WTC11 (cell line): ENCODE measurements around the gene NCKAP5. TPM values are rescaled to one million over a fixed set of nuclear protein-coding genes. Genes with fewer than 3 reads are reported as not detected.

Experiments used
- ATAC-seq: fragments of 200-7000 bp; cut with Tn5 transposase; 2 replicates; pipeline ENCODE4 v1.10.0; 2021; ENCODE audit warnings: mild to moderate bottlenecking, moderate library complexity
- CTCF ChIA-PET: fragments of 300-600 bp; sonication (Branson Sonifier 250); formaldehyde crosslinking; loops from one replicate; lab custom pipeline; 2021; ENCODE audit warnings: antibody characterized with exemption; lab: Charles Lee
- POLR2A ChIA-PET: fragments of 350-600 bp; sonication (Branson Sonifier 250); formaldehyde crosslinking; loops from one replicate; lab custom pipeline; 2021; ENCODE audit warnings: antibody characterized with exemption; lab: Charles Lee
- DNase-seq: peaks from one replicate; pipeline ENCODE4 v3.0.0; 2021; ENCODE audit warnings: low spot score
- H3K27ac Mint-ChIP-seq: 2 replicates; pipeline ENCODE4 v1.8.0; 2021; ENCODE audit warnings: mixed read lengths
- H3K27me3 Mint-ChIP-seq: 2 replicates; pipeline ENCODE4 v1.8.0; 2021; ENCODE audit warnings: low read depth, mild to moderate bottlenecking, moderate library complexity, mixed read lengths
- H3K36me3 Mint-ChIP-seq: 2 replicates; pipeline ENCODE4 v1.8.0; 2021; ENCODE audit warnings: mixed read lengths
- H3K4me1 Mint-ChIP-seq: 2 replicates; pipeline ENCODE4 v1.8.0; 2022; ENCODE audit warnings: mixed read lengths
- H3K4me3 Mint-ChIP-seq: 2 replicates; pipeline ENCODE4 v1.8.0; 2021; ENCODE audit warnings: mild to moderate bottlenecking, moderate library complexity, mixed read lengths
- H3K9me3 Mint-ChIP-seq: 2 replicates; pipeline ENCODE4 v1.8.0; 2021; ENCODE audit warnings: mixed read lengths
- CBFB ChIP-seq: sonication (generic); formaldehyde crosslinking; IDR thresholded peaks from 2 replicates; pipeline ENCODE4 v1.8.1; 2022; ENCODE audit warnings: mild to moderate bottlenecking, low read depth, missing genetic modification reagents
- CREM ChIP-seq: sonication (generic); formaldehyde crosslinking; IDR thresholded peaks from 2 replicates; pipeline ENCODE4 v1.8.1; 2022; ENCODE audit warnings: mild to moderate bottlenecking, missing genetic modification reagents, moderate library complexity
- EMX1 ChIP-seq: fragments of 250-450 bp; sonication (Bioruptor Pico); IDR thresholded peaks from 2 replicates; pipeline ENCODE4 v1.8.0; 2021; ENCODE audit warnings: mild to moderate bottlenecking
- FOXP1 ChIP-seq: sonication (generic); formaldehyde crosslinking; IDR thresholded peaks from 2 replicates; pipeline ENCODE4 v1.8.0; 2022; ENCODE audit warnings: missing genetic modification reagents, mild to moderate bottlenecking, moderate library complexity, borderline replicate concordance
- HMGA2 ChIP-seq: fragments of 250-450 bp; sonication (Bioruptor Pico); IDR thresholded peaks from 2 replicates; pipeline ENCODE4 v1.4.0; 2021; ENCODE audit warnings: mild to moderate bottlenecking, moderate library complexity
- NFATC4 ChIP-seq: fragments of 250-450 bp; sonication (Bioruptor Pico); IDR thresholded peaks from 2 replicates; pipeline ENCODE4 v1.9.0; 2021; ENCODE audit warnings: mild to moderate bottlenecking
- NR1H2 ChIP-seq: sonication (generic); formaldehyde crosslinking; IDR thresholded peaks from 2 replicates; pipeline ENCODE4 v1.9.0; 2021; ENCODE audit warnings: mild to moderate bottlenecking, moderate library complexity, missing genetic modification reagents
- OVOL2 ChIP-seq: fragments of 250-450 bp; sonication (Bioruptor Pico); IDR thresholded peaks from 2 replicates; pipeline ENCODE4 v1.9.0; 2021; ENCODE audit warnings: mild to moderate bottlenecking, borderline replicate concordance
- PREB ChIP-seq: sonication (generic); formaldehyde crosslinking; IDR thresholded peaks from 2 replicates; pipeline ENCODE4 v1.8.1; 2022; ENCODE audit warnings: mild to moderate bottlenecking, missing genetic modification reagents, moderate library complexity, borderline replicate concordance
- PRRX2 ChIP-seq: fragments of 250-450 bp; sonication (Bioruptor Pico); IDR thresholded peaks from 2 replicates; pipeline ENCODE4 v1.8.0; 2021; ENCODE audit warnings: mild to moderate bottlenecking
- RORB ChIP-seq: fragments of 250-450 bp; sonication (Bioruptor Pico); IDR thresholded peaks from 2 replicates; pipeline ENCODE4 v1.9.0; 2021; ENCODE audit warnings: mild to moderate bottlenecking
- TEAD1 ChIP-seq: sonication (generic); formaldehyde crosslinking; IDR thresholded peaks from 2 replicates; pipeline ENCODE4 v1.8.0; 2022; ENCODE audit warnings: mild to moderate bottlenecking, missing genetic modification reagents
- TEAD4 ChIP-seq: sonication (generic); formaldehyde crosslinking; IDR thresholded peaks from 2 replicates; pipeline ENCODE4 v1.8.0; 2022; ENCODE audit warnings: mild to moderate bottlenecking, missing genetic modification reagents
- TP53 ChIP-seq: sonication (generic); formaldehyde crosslinking; IDR thresholded peaks from 2 replicates; pipeline ENCODE4 v1.8.1; 2023; ENCODE audit warnings: mild to moderate bottlenecking, missing genetic modification reagents
- ZBTB21 ChIP-seq: sonication (generic); formaldehyde crosslinking; IDR thresholded peaks from 2 replicates; pipeline ENCODE4 v1.8.1; 2023; ENCODE audit warnings: mild to moderate bottlenecking, missing genetic modification reagents, borderline replicate concordance
- ZNF138 ChIP-seq: sonication (generic); formaldehyde crosslinking; conservative IDR thresholded peaks from 2 replicates; pipeline ENCODE4 v1.8.1; 2022; ENCODE audit warnings: mild to moderate bottlenecking, moderate library complexity, missing genetic modification reagents
- ZNF317 ChIP-seq: sonication (generic); formaldehyde crosslinking; IDR thresholded peaks from 2 replicates; pipeline ENCODE4 v1.8.1; 2023; ENCODE audit warnings: low read depth, mild to moderate bottlenecking, moderate library complexity, missing genetic modification reagents, borderline replicate concordance
- ZNF396 ChIP-seq: fragments of 250-450 bp; sonication (Bioruptor Pico); IDR thresholded peaks from 2 replicates; pipeline ENCODE4 v1.8.0; 2021; ENCODE audit warnings: mild to moderate bottlenecking, moderate library complexity, borderline replicate concordance
- ZNF671 ChIP-seq: fragments of 250-450 bp; sonication (Bioruptor Pico); IDR thresholded peaks from 2 replicates; pipeline ENCODE4 v1.8.0; 2021; ENCODE audit warnings: mild to moderate bottlenecking
- total RNA-seq: library from RNA; stranded (reverse); gene quantifications from 3 replicates; pipeline ENCODE4 v1.2.3, GENCODE V29; 2021
- TF ChIP-seq, protein P1 (sequence below): fragments of 250-450 bp; sonication (Bioruptor Pico); IDR thresholded peaks from 2 replicates; pipeline ENCODE4 v1.9.0; 2021; ENCODE audit warnings: moderate library complexity, mild to moderate bottlenecking, inconsistent platforms, borderline replicate concordance
- TF ChIP-seq, protein P2 (sequence below): sonication (generic); formaldehyde crosslinking; IDR thresholded peaks from 2 replicates; pipeline ENCODE4 v1.8.1; 2023; ENCODE audit warnings: mild to moderate bottlenecking, moderate library complexity, missing genetic modification reagents
- TF ChIP-seq, protein P3 (sequence below): sonication (generic); formaldehyde crosslinking; IDR thresholded peaks from 2 replicates; pipeline ENCODE4 v1.8.0; 2022; ENCODE audit warnings: missing genetic modification reagents
- TF ChIP-seq, protein P4 (sequence below): sonication (generic); formaldehyde crosslinking; IDR thresholded peaks from 2 replicates; pipeline ENCODE4 v1.8.1; 2022; ENCODE audit warnings: low read depth, mild to moderate bottlenecking, moderate library complexity, missing genetic modification reagents, borderline replicate concordance
- TF ChIP-seq, protein P5 (sequence below): fragments of 250-450 bp; sonication (Bioruptor Pico); conservative IDR thresholded peaks from 2 replicates; pipeline ENCODE4 v1.9.0; 2021; ENCODE audit warnings: mild to moderate bottlenecking

NCKAP5 gene
- total RNA-seq, 1 experiment from 2014 or later = 0.55 TPM

- no peaks in the 10 kb centered on the region for H3K36me3 Mint-ChIP-seq
- CTCF ChIA-PET = no interaction called here
- no peaks in the 10 kb centered on the region for H3K4me1 Mint-ChIP-seq
- POLR2A ChIA-PET = no interaction called here
- H3K4me3 Mint-ChIP-seq = no peak overlapping the region
- H3K27ac Mint-ChIP-seq = no peak overlapping the region
- TF ChIP-seq ZNF317 (CRISPR knock-in tag) = no peak
- TF ChIP-seq, protein P1, sequence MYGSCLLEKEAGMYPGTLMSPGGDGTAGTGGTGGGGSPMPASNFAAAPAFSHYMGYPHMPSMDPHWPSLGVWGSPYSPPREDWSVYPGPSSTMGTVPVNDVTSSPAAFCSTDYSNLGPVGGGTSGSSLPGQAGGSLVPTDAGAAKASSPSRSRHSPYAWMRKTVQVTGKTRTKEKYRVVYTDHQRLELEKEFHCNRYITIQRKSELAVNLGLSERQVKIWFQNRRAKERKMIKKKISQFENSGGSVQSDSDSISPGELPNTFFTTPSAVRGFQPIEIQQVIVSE (CRISPR knock-in tag) = no peak
- TF ChIP-seq, protein P2, sequence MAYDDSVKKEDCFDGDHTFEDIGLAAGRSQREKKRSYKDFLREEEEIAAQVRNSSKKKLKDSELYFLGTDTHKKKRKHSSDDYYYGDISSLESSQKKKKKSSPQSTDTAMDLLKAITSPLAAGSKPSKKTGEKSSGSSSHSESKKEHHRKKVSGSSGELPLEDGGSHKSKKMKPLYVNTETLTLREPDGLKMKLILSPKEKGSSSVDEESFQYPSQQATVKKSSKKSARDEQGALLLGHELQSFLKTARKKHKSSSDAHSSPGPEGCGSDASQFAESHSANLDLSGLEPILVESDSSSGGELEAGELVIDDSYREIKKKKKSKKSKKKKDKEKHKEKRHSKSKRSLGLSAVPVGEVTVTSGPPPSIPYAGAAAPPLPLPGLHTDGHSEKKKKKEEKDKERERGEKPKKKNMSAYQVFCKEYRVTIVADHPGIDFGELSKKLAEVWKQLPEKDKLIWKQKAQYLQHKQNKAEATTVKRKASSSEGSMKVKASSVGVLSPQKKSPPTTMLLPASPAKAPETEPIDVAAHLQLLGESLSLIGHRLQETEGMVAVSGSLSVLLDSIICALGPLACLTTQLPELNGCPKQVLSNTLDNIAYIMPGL (CRISPR knock-in tag) = no peak
- no peak for TF ChIP-seq NR1H2 (CRISPR knock-in tag)
- no peak for TF ChIP-seq TP53
- TF ChIP-seq, protein P3, sequence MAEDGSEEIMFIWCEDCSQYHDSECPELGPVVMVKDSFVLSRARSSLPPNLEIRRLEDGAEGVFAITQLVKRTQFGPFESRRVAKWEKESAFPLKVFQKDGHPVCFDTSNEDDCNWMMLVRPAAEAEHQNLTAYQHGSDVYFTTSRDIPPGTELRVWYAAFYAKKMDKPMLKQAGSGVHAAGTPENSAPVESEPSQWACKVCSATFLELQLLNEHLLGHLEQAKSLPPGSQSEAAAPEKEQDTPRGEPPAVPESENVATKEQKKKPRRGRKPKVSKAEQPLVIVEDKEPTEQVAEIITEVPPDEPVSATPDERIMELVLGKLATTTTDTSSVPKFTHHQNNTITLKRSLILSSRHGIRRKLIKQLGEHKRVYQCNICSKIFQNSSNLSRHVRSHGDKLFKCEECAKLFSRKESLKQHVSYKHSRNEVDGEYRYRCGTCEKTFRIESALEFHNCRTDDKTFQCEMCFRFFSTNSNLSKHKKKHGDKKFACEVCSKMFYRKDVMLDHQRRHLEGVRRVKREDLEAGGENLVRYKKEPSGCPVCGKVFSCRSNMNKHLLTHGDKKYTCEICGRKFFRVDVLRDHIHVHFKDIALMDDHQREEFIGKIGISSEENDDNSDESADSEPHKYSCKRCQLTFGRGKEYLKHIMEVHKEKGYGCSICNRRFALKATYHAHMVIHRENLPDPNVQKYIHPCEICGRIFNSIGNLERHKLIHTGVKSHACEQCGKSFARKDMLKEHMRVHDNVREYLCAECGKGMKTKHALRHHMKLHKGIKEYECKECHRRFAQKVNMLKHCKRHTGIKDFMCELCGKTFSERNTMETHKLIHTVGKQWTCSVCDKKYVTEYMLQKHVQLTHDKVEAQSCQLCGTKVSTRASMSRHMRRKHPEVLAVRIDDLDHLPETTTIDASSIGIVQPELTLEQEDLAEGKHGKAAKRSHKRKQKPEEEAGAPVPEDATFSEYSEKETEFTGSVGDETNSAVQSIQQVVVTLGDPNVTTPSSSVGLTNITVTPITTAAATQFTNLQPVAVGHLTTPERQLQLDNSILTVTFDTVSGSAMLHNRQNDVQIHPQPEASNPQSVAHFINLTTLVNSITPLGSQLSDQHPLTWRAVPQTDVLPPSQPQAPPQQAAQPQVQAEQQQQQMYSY (CRISPR knock-in tag) = no peak
- no peak for TF ChIP-seq ZNF671 (CRISPR knock-in tag)
- TF ChIP-seq HMGA2 (CRISPR knock-in tag) = no peak
- TF ChIP-seq, protein P4, sequence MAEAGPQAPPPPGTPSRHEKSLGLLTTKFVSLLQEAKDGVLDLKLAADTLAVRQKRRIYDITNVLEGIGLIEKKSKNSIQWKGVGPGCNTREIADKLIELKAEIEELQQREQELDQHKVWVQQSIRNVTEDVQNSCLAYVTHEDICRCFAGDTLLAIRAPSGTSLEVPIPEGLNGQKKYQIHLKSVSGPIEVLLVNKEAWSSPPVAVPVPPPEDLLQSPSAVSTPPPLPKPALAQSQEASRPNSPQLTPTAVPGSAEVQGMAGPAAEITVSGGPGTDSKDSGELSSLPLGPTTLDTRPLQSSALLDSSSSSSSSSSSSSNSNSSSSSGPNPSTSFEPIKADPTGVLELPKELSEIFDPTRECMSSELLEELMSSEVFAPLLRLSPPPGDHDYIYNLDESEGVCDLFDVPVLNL (CRISPR knock-in tag) = no peak
- TF ChIP-seq NFATC4 (CRISPR knock-in tag) = no peak
- no peak for TF ChIP-seq CBFB
- TF ChIP-seq OVOL2 = no peak
- TF ChIP-seq ZBTB21 (CRISPR knock-in tag) = no peak
- TF ChIP-seq ZNF396 (CRISPR knock-in tag) = no peak
- no peak for TF ChIP-seq PRRX2 (CRISPR knock-in tag)
- no peaks in the 10 kb centered on the region for H3K27me3 Mint-ChIP-seq
- no peaks in the 10 kb centered on the region for H3K9me3 Mint-ChIP-seq
- ATAC-seq = no peak
- no peak for DNase-seq
Observed at GRCh38 chr2:133452583-133452982, 115.7 kb downstream of the NCKAP5 start.

DNA sequence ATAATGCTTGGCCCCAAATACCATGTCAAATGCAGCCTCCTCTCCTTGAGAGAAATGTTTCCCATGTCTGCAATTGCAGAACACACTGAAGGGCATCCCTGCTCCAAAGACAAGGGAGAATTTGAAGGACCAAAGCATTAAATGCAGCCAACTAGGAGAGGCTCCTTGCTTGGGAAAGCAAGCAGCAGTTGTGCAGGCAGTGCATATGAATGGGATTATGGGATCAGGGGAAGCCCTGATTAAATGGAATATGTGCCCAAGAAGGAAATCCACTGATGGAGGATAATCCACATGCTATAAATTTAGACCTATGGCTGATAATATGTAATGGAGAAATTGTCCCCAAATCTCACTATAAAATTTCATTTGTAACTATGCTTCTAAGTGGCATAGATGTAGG is 116.1 kb downstream of the NCKAP5 start:
- Mint-ChIP-seq H3K36me3 (no peaks in the 10 kb centered on the region), H3K27ac (no peak overlapping the region), H3K27me3 (no peaks in the 10 kb centered on the region), H3K4me3 (no peak overlapping the region), H3K9me3 (no peaks in the 10 kb centered on the region), H3K4me1 (no peaks in the 10 kb centered on the region)
- ChIA-PET CTCF (no interaction called here), POLR2A (no interaction called here)
- DNase-seq (no peak), ATAC-seq (no peak)
- no peak for TF ChIP-seq RORB (CRISPR knock-in tag)
- TF ChIP-seq EMX1 (CRISPR knock-in tag) = no peak
- TF ChIP-seq TEAD1 (CRISPR knock-in tag) = no peak
- TF ChIP-seq FOXP1 (CRISPR knock-in tag) = no peak
- TF ChIP-seq, protein P2 (CRISPR knock-in tag) = no peak
- no peak for TF ChIP-seq CREM (CRISPR knock-in tag)
- TF ChIP-seq, protein P5, sequence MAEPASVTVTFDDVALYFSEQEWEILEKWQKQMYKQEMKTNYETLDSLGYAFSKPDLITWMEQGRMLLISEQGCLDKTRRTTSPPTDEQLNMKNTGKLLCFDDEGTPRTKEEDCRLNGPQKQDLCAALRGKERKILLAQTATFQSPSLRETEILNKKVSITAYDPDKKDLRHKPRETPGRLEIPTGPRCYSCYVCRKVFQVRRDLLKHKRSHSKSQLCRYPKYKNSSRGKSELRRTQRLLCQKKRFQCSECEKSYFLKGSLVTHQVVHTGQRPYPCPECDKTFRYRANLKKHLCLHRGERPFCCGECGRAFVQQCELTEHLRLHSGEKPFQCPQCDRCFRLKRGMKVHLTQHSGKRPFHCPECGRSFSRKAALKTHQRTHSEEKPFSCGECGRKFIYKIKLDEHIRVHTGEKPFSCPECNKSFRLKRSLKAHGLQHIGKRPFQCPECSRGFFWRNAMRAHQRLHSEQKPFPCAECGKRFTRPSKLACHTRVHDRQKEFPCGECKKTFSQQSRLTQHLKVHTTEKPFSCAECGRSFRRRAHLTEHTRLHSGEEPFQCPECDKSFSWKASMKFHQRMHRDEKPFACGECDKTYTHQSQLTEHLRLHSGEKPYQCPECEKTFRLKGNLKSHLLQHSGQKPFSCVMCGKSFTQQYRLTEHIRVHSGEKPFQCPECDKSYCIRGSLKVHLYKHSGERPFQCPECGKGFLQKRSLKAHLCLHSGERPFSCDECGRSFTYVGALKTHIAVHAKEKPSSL (CRISPR knock-in tag) = no peak
- TF ChIP-seq, protein P1 (CRISPR knock-in tag) = no peak
- no peak for TF ChIP-seq HMGA2 (CRISPR knock-in tag)
- no peak for TF ChIP-seq TEAD4 (CRISPR knock-in tag)
- no peak for TF ChIP-seq PREB (CRISPR knock-in tag)
- TF ChIP-seq ZNF138 (CRISPR knock-in tag) = no peak
